LNCaP clone FGC (cell line): ENCODE results near the gene VAMP2.

Experiments used
- DNase-seq: peaks from one replicate; pipeline ENCODE4 v3.0.0-alpha.2; 2011; ENCODE audit warnings: low read depth
- H3K4me3 ChIP-seq: 2 replicates; pipeline ENCODE4 v1.5.1; 2011; ENCODE audit warnings: mild to moderate bottlenecking, low read depth, low read length, control low read depth
- TF ChIP-seq, protein P1 (sequence below): IDR thresholded peaks from 2 replicates; pipeline ENCODE4 v1.5.1; 2012; ENCODE audit warnings: mild to moderate bottlenecking; ENCODE audit not compliant: control insufficient read depth, insufficient read depth; ENCODE audit errors: extremely low read depth

Gene VAMP2

DNA sequence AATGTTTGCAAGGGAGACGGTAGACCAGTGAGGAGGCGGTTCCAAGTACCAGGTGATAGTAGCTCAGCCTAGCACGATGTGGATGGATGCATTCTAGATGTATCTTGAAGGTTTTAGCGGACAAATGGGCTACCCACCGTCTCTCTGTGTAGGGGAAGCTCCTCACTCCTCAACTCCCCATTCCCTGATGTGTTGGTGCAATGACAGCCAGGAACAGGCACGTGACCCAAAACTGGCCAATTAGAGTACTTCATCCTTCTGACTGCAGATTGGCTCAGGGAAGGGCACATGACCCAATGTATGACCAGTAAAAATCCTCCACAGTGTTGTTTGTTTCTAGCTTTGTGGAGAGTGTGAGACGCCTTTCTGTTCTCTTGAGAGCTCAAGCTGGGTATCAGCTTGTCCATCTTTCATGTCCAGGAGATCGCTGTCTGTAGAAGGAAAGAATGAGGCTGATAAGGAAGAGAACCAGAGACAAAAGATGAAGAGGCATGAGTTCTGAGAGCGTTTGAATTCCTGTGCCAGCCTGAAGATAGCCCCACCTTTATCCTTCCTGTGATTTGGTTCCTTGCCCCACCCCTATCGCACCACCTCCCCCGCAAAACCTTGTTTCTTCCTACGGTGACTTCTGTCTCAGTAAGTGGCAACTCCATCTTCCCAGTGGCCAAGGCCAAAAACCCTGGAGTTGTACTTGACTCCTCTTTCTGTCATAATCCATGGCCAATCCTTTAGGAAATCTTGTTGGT lies 29.5 kb upstream of the VAMP2 start:
- DNase-seq: no peak
- TF ChIP-seq, protein P1, sequence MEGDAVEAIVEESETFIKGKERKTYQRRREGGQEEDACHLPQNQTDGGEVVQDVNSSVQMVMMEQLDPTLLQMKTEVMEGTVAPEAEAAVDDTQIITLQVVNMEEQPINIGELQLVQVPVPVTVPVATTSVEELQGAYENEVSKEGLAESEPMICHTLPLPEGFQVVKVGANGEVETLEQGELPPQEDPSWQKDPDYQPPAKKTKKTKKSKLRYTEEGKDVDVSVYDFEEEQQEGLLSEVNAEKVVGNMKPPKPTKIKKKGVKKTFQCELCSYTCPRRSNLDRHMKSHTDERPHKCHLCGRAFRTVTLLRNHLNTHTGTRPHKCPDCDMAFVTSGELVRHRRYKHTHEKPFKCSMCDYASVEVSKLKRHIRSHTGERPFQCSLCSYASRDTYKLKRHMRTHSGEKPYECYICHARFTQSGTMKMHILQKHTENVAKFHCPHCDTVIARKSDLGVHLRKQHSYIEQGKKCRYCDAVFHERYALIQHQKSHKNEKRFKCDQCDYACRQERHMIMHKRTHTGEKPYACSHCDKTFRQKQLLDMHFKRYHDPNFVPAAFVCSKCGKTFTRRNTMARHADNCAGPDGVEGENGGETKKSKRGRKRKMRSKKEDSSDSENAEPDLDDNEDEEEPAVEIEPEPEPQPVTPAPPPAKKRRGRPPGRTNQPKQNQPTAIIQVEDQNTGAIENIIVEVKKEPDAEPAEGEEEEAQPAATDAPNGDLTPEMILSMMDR: no peak
- H3K4me3 ChIP-seq: no peak overlapping the region

DNA sequence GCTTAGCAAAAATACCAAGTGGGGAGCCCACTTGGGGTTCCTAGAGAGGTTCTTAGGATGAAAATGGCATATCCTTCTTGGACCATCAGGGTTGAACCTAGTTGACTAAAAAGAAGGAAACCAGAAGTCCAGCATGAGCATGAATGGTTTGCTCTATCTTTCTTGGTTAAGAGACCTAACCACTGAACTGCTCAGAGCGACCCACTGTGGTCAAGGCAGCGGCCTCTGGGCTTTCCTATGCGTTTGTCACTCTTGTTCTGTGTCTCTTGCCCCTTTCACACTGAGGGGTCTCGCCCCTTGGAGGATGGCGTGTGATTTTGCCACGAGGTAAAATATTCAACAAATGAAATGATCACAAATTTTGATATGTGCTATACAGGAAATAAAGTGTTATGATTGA lies 27.8 kb upstream of the VAMP2 start:
- TF ChIP-seq, protein P1: no peak
- no peak for DNase-seq
- peak overlapping the region; percentile 81 for H3K4me3 ChIP-seq

DNA sequence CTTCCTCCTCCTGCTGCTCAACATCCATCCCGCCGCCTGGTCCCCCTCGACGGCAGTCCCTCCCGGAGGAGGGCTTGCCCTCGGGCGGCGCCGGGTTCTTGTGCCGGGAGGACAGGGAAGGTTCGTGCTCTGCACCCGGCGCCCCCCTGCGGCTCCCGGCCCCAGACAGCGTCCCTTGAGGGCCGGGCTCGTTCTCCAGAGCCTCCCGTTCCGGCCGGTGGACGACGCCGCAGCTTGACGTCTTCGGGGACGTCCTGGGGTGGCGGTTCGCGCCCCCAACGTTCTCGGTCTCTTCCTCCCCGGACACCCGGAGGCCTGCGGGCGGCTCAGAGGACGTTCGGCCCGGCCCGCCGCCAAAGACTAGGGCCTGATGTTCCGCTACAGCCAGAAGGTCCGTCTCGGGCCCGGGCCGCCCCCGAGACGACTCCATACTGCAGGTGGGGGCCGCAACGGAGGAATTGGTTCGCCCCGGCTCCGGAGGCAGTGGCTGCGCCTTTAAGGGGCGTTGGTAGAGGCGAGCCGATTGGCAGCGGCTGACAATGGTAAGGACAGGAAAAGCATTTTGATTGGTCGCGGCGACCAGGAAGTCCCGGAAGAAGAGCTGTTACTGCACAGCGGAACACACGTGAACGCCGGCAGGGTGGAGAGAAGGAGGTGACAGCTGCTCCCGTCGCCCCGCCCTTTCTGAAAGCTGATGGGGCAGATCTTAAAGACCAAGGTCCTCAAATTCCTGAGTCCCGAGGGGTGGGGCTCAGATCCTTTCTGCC lies 27.1 kb upstream of the VAMP2 start, which contains the start of gene BORCS6:
Gene BORCS6, minus strand, starts transcription at position 470 of the 767 bp plus-strand sequence. Its CDS starts 40 bp downstream, at position 430.
- DNase-seq: peak; percentile 93
- peak within 1 kb of the TSS; percentile 81 for H3K4me3 ChIP-seq
- TF ChIP-seq, protein P1: peak; percentile 28; the same call in 1 of the 2 replicates

DNA sequence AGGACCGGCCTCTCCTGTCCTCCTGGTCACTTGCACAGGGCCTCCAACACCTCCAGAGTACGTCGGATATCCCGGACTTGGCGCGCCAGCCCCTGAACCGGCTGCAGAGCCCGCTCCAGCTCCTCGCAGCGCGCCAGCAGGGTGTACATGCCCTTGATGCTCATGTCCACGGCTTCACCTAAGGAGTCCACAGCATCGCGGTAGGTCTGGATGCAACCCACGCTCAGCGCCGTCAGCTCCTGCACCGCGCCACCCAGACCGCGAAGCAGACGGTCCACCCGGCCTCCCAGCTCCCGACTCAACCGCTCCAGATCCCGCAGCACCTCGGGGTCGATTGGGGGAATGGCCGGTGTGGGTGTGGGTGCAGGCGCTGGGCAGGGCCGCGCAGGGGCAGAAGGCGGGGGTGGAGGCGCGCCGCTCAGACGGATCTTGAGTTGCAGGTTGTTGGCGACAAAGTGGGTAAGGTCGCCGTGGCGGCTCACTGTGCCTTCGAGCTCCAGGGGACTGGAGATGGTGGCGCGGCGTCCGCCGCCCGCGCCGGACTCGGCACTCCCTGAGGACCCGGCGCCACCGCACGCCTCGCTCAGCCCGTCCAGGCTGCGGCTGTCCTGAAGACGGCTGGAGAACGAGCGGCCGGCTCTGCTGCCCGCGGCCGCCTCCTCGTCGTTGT lies 26.4 kb upstream of the VAMP2 start:
- DNase-seq: no peak
- peak overlapping the region; percentile 81 for H3K4me3 ChIP-seq
- TF ChIP-seq, protein P1: no peak

DNA sequence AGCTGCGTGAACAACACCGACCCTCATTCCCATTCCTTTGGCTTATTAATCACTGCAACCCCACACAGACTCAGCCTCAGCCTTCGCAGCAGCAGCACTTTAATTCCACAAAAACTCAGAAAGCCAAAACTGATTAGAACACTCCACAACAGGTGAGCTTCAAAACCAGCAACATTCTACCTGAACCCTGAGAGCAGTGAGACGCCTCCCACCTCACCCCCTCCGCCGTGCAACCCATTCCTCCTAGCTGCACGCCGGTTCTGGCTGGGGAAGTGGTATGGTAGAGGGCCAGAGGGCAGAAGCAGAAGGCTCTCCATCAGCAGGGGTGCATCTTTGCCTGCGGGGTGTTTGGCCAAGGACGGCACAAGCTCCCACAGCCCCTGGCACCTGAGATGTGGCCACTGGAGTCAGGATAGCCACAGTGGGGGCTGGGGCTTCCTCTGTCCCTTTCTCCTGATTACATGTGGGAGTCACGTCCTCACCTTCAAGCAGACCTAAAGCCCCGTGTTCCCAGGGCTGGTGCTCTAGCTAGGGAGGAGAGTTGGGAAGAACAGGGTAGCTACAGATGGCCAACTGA lies 25.6 kb upstream of the VAMP2 start:
- no peak for DNase-seq
- H3K4me3 ChIP-seq: peak overlapping the region; percentile 81
- TF ChIP-seq, protein P1: no peak

DNA sequence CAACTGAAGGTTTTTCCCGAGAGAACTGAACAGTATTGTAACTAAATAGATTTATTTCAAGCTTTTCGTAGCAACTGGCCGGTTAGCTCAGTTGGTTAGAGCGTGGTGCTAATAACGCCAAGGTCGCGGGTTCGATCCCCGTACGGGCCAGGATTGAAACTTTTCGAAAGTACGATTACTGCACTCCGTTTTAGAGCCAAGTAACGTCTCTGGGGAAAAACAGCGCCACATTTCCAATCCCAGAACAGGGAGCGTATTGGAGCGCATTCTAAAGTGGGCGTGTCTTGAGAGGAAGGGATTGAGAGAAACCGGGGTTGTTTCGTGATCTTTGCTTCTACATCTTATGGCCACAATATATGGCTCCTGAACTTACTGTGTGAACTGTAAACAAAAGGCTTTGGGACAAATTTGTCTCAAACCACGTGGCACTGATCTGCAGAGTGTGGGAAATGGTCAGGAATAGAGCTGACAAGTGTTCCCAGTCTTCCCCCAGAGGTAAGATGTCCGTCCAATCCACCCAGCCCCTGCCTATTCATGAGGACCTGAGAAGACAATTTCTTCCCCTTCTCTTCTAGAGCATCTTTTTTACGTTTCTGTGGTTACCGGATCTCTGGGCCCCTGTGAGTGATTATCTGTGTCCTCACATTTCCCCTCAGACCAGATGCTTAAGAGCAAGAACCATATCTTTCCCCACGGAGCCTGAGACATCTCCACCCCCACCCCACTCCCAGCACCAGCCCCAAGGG lies 24.9 kb upstream of the VAMP2 start:
- peak; percentile 99 for DNase-seq
- TF ChIP-seq, protein P1: peak; percentile 25; the same call in 1 of the 2 replicates
- peak overlapping the region; percentile 92 for H3K4me3 ChIP-seq
